GM21717 (cell line): ENCODE data around the gene YBX1.

ENCODE experiments used
- ATAC-seq: cut with Tn5 transposase; IDR thresholded peaks from one replicate; pipeline ENCODE4 v1.9.1; 2021; ENCODE audit warnings: mild to moderate bottlenecking, moderate library complexity; ENCODE audit not compliant: unreplicated experiment

YBX1 gene

GRCh38 chr1:42681741-42682483 is at the start of gene YBX1:
YBX1 (plus strand) TSS chr1:42682418; CDS start chr1:42682566, 148 bp downstream.
- ATAC-seq, result peak; percentile 89

- ATAC-seq, result no peak
Measured at GRCh38 chr1:42639116-42639515, 43.1 kb upstream of the YBX1 start.

- ATAC-seq, result no peak
Measured at GRCh38 chr1:42646056-42646455, 36.2 kb upstream of the YBX1 start.

GRCh38 chr1:42657201-42657600 is 25.0 kb upstream of the YBX1 start:
- ATAC-seq, result no peak

- ATAC-seq, result peak; percentile 95
Measured at GRCh38 chr1:42657981-42658876, 24.0 kb upstream of the YBX1 start, which contains the start of gene PPIH. PPIH (plus strand) TSS chr1:42658423; CDS start chr1:42658447, 24 bp downstream.

GRCh38 chr1:42658877-42659337 is 23.3 kb upstream of the YBX1 start:
- peak; percentile 24 for ATAC-seq

- no peak for ATAC-seq
Measured at GRCh38 chr1:42660907-42661500, 21.2 kb upstream of the YBX1 start.

GRCh38 chr1:42669936-42670335 is 12.3 kb upstream of the YBX1 start:
- ATAC-seq, result no peak

GRCh38 chr1:42670425-42670824 is 11.8 kb upstream of the YBX1 start:
- ATAC-seq, result no peak

- no peak for ATAC-seq
Measured at GRCh38 chr1:42674214-42674613, 8.0 kb upstream of the YBX1 start.

GRCh38 chr1:42674682-42675081 is 7.5 kb upstream of the YBX1 start:
- ATAC-seq, result no peak

- no peak for ATAC-seq
Measured at GRCh38 chr1:42675467-42675866, 6.8 kb upstream of the YBX1 start.

- ATAC-seq, result no peak
Measured at GRCh38 chr1:42676534-42677087, 5.6 kb upstream of the YBX1 start.

- ATAC-seq, result no peak
Measured at GRCh38 chr1:42679364-42679983, 2.7 kb upstream of the YBX1 start.

- no peak for ATAC-seq
Measured at GRCh38 chr1:42680055-42680454, 2.2 kb upstream of the YBX1 start.

- ATAC-seq, result no peak
Measured at GRCh38 chr1:42680921-42681683, 1.1 kb upstream of the YBX1 start.

GRCh38 chr1:42682484-42682738 is 193 bp downstream of the YBX1 start:
- ATAC-seq, result peak; percentile 17

- peak; percentile 43 for ATAC-seq
Measured at GRCh38 chr1:42682739-42683531, 717 bp downstream of the YBX1 start.

GRCh38 chr1:42684139-42684538 is 1.9 kb downstream of the YBX1 start:
- ATAC-seq, result no peak
